Measurements from ENCODE around the gene ALDH6A1. TPM values are rescaled to one million over a fixed set of nuclear protein-coding genes. Genes with fewer than 3 reads are reported as not detected.
"Not testable (repeated sequence)": the region's sequence is repeated elsewhere in the genome, so short reads cannot be mapped to it uniquely, and the experiment has no call there.

ALDH6A1 gene
- 72.9 and 83.8 TPM in 2 replicates for total RNA-seq
- polyA plus RNA-seq = 66.5 and 76.8 TPM in 2 replicates

- Histone ChIP-seq H3K9me3 (ENCODE audit: low read depth) (no peaks in the 10 kb centered on the region), H3K4me2 (peak within 1 kb of the TSS; percentile 89), H3K9me2 (replicated peaks; ENCODE audit: insufficient read depth) (no peaks in the 10 kb centered on the region), H2AFZ (peak within 1 kb of the TSS; percentile 38), H4K20me1 (ENCODE audit: insufficient read depth, poor library complexity, severe bottlenecking) (no peaks in the 10 kb centered on the region), H3K27ac (peak within 1 kb of the TSS; percentile 78), H3K27me3 (no peaks in the 10 kb centered on the region), H3K4me3 (peak within 1 kb of the TSS; percentile 32), H3K79me2 (peaks cover 43% of the 10 kb centered on the region), H3K36me3 (replicated peaks; ENCODE audit: insufficient read depth, low read depth) (no peaks in the 10 kb centered on the region), H3K4me1 (ENCODE audit: insufficient read depth) (peaks cover 9% of the 10 kb centered on the region)
- DNase-seq (ENCODE audit: low spot score) = peak; percentile 100
- TF ChIP-seq EZH2phosphoT487 (IDR thresholded peaks at IDR 0.05; ENCODE audit: low read depth, severe bottlenecking, unreplicated experiment) (no peak), CTCF (IDR thresholded peaks at IDR 0.05; ENCODE audit: poor library complexity) (no peak), EZH2 (IDR thresholded peaks at IDR 0.05; ENCODE audit: borderline replicate concordance) (no peak)
- WGBS (ENCODE audit: low lambda C conversion rate, missing lambda C conversion rate) = under 1% methylated on average over 46 of the region's 46 CpGs
These were observed at the start of gene ALDH6A1, which contains the start of gene LIN52 for GRCh38 chr14:74084277-74085046. TSS of gene ALDH6A1 (minus strand) at chr14:74084453. CDS start at chr14:74084394, 59 bp downstream. TSS of gene LIN52 (plus strand) at chr14:74084956. CDS start at chr14:74084975, 19 bp downstream.

- H3K27me3 ChIP-seq = no peaks in the 10 kb centered on the region
- no peaks in the 10 kb centered on the region for H3K36me3 ChIP-seq (replicated peaks; ENCODE audit: insufficient read depth, low read depth)
- no peak overlapping the region for H2AFZ ChIP-seq
- no peak for TF ChIP-seq EZH2phosphoT487 (IDR thresholded peaks at IDR 0.05; ENCODE audit: low read depth, severe bottlenecking, unreplicated experiment)
- TF ChIP-seq CTCF (IDR thresholded peaks at IDR 0.05; ENCODE audit: poor library complexity) = no peak
- TF ChIP-seq EZH2 (IDR thresholded peaks at IDR 0.05; ENCODE audit: borderline replicate concordance) = no peak
- no peak overlapping the region for H3K27ac ChIP-seq
- no peaks in the 10 kb centered on the region for H4K20me1 ChIP-seq (ENCODE audit: insufficient read depth, poor library complexity, severe bottlenecking)
- no peak overlapping the region for H3K4me2 ChIP-seq
- H3K79me2 ChIP-seq = no peaks in the 10 kb centered on the region
- no peaks in the 10 kb centered on the region for H3K9me2 ChIP-seq (replicated peaks; ENCODE audit: insufficient read depth)
- no peak for DNase-seq (ENCODE audit: low spot score)
- no peaks in the 10 kb centered on the region for H3K9me3 ChIP-seq (ENCODE audit: low read depth)
- no peak overlapping the region for H3K4me3 ChIP-seq
- WGBS (ENCODE audit: low lambda C conversion rate, missing lambda C conversion rate) = 100% methylated on average over 1 of the region's 1 CpG
- no peaks in the 10 kb centered on the region for H3K4me1 ChIP-seq (ENCODE audit: insufficient read depth)
These were observed 43.4 kb upstream of the ALDH6A1 start for GRCh38 chr14:74127634-74128033.

- H4K20me1 ChIP-seq (ENCODE audit: insufficient read depth, poor library complexity, severe bottlenecking) = no peaks in the 10 kb centered on the region
- no peaks in the 10 kb centered on the region for H3K36me3 ChIP-seq (replicated peaks; ENCODE audit: insufficient read depth, low read depth)
- no peaks in the 10 kb centered on the region for H3K4me1 ChIP-seq (ENCODE audit: insufficient read depth)
- H3K27ac ChIP-seq = no peak overlapping the region
- no peak overlapping the region for H2AFZ ChIP-seq
- no peak for TF ChIP-seq CTCF (IDR thresholded peaks at IDR 0.05; ENCODE audit: poor library complexity)
- no peak for TF ChIP-seq EZH2phosphoT487 (IDR thresholded peaks at IDR 0.05; ENCODE audit: low read depth, severe bottlenecking, unreplicated experiment)
- TF ChIP-seq EZH2 (IDR thresholded peaks at IDR 0.05; ENCODE audit: borderline replicate concordance) = no peak
- H3K4me2 ChIP-seq = no peak overlapping the region
- H3K4me3 ChIP-seq = no peak overlapping the region
- no peaks in the 10 kb centered on the region for H3K79me2 ChIP-seq
- no peak for DNase-seq (ENCODE audit: low spot score)
- no peaks in the 10 kb centered on the region for H3K27me3 ChIP-seq
- H3K9me2 ChIP-seq (replicated peaks; ENCODE audit: insufficient read depth) = no peaks in the 10 kb centered on the region
- H3K9me3 ChIP-seq (ENCODE audit: low read depth) = no peaks in the 10 kb centered on the region
- 100% methylated on average over 1 of the region's 1 CpG for WGBS (ENCODE audit: low lambda C conversion rate, missing lambda C conversion rate)
These were observed 42.2 kb upstream of the ALDH6A1 start for GRCh38 chr14:74126315-74127013.

GRCh38 chr14:74125487-74125886 lies 41.2 kb upstream of the ALDH6A1 start:
- not testable (repeated sequence) for H3K27me3 ChIP-seq; H3K9me2 ChIP-seq (replicated peaks; ENCODE audit: insufficient read depth); H3K4me3 ChIP-seq; H3K4me1 ChIP-seq (ENCODE audit: insufficient read depth); DNase-seq (ENCODE audit: low spot score); H4K20me1 ChIP-seq (ENCODE audit: insufficient read depth, poor library complexity, severe bottlenecking); H3K79me2 ChIP-seq; H3K36me3 ChIP-seq (replicated peaks; ENCODE audit: insufficient read depth, low read depth); H3K27ac ChIP-seq; H2AFZ ChIP-seq; H3K9me3 ChIP-seq (ENCODE audit: low read depth); H3K4me2 ChIP-seq
- WGBS (ENCODE audit: low lambda C conversion rate, missing lambda C conversion rate) = 72% methylated on average over 4 of the region's 5 CpGs

Measured in hepatocyte (in vitro differentiated cells).